Stimulated activated CD4-positive, alpha-beta T cell treated with anti-CD3 and anti-CD28 coated beads, TNF-alpha, amount 100 ng/mL, for 4 hours (primary cell): Measurements from ENCODE around the gene TTC7B.

Experiments
- DNase-seq, 3 experiments: peaks; one replicate each; pipeline ENCODE4 v3.0.0-alpha.2; 2020; ENCODE audit warnings: low read depth in 3 of 3

Gene TTC7B

DNA sequence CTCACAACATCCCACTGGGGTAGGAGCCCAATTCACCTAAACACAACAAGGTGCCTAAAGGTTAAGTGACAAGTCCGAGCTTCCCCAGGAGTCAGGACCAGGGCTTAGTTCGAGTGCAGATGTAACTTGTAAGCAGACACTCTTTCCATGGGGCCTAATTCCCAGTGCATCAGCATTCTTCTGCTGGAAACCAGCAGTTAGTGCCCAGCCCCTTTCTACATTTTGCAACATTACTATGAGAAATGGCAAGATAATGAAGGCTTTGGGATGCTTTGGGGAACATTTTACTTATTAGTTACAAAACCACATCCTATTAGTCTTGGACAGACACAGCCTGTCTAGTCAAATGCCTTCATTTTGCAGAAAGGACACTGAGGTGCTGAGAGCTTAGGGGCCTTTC lies 239.6 kb downstream of the TTC7B start:
- DNase-seq, result no peak

DNA sequence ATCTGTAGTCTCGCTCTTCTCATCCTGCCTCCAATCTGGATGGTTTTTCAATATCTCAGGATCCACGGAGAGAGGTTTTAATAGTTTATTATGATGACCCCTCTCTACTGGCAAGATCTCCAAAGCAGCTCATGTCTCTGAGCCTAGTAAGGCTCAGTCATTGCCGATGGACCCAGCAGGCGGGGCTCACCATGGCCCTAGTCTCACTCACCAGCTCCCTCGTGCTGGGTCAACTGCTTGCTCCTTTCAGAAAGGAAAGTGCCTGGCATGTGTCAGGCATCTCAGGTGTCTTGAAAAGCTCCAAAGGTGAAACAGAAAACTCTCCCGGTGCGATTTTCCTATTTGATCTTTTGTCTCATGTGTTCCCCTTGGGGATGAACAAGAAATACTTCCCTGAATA lies 240.4 kb downstream of the TTC7B start:
- DNase-seq, result no peak

DNA sequence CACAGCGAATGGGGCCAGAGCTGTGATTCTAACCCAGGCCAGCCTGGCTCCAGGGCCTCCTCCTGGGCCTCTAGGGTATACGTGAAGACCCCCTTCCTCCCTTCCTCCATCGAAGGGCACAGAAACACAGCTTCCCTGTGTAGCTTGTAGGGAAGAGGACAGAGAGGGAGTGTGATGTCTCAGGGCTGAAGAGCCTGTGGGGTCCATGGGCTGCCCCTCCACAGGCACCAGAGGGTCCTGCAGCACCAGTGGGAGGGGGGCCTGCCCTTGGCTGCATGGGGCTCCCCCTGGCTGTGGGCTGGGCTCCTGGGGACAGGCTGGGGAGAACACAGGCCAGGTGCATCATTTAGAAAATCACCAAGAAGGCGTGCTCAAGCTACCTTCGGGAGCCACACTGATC lies 240.9 kb downstream of the TTC7B start:
- DNase-seq, result no peak

DNA sequence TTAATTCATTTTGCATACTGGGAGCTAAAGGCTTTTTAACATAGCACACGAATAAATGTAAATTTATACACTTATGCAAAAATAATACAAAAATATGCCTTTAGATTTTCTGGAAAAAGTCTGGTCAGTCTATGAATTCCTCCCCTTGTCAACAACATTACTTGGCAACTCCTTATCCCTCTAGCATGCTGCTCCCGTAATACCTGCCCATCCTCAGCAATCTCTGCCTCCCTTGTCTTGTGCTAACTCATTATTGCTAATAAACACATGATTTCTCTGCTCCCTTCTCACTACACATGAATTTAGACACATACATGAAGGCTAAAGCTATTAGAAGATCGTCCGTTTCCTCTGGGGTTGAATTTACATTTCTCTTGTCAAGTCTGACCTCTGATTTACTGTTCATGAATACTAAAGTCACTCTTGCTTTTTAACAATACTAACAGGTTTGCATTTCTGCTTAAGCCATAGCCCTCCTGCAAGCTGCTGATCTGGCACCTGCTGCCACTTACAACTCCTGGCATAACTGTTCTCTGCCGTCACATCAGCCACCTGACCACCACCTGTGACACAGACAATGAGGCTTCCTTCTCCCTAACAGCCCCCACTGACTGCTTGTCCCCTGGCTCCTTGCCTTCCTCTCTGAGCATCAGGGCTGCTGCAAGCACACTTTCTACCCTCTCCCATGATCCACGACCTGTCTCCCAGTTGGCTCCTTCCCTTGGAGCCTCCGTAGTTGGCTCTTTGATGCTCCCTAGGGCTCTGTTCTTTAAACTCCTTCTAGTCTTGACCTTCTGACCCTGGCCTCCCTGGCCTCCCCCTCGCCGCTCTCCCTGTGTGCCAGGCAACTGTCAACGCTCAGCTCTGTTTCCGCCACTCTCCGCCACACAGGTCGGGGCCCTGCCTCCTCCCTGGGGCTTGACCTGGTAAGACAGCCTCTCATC lies 241.8 kb downstream of the TTC7B start:
- no peak for DNase-seq

DNA sequence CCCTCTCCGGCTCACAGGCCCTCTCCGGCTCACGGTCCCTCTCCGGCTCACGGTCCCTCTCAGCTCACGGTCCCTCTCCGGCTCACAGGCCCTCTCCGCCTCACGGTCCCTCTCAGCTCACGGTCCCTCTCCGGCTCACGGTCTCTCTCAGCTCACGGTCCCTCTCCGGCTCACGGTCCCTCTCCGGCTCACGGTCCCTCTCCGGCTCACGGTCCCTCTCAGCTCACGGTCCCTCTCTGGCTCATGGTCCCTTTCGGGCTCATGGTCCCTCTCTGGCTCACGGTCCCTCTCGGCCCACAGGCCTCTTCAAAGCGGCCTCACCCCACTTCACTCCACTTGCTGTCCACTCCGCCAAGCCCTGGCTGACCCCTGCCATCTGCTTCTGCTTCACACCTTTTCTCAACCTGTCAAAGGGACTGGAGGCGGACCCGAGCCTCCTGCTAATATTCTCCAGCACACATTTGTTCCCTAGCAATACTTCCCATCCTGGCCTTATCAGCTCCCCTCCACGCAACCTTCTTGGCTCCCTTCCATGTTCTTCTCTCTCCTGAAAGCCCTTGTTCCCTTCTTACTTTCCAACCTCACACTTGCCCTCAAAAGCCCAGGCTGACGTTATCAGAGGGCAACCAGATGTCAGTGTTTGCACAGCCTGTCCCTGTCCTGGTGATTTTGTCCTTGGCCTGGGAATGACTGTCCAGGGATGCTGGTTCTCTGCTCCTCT lies 242.7 kb downstream of the TTC7B start:
- DNase-seq, result no peak

DNA sequence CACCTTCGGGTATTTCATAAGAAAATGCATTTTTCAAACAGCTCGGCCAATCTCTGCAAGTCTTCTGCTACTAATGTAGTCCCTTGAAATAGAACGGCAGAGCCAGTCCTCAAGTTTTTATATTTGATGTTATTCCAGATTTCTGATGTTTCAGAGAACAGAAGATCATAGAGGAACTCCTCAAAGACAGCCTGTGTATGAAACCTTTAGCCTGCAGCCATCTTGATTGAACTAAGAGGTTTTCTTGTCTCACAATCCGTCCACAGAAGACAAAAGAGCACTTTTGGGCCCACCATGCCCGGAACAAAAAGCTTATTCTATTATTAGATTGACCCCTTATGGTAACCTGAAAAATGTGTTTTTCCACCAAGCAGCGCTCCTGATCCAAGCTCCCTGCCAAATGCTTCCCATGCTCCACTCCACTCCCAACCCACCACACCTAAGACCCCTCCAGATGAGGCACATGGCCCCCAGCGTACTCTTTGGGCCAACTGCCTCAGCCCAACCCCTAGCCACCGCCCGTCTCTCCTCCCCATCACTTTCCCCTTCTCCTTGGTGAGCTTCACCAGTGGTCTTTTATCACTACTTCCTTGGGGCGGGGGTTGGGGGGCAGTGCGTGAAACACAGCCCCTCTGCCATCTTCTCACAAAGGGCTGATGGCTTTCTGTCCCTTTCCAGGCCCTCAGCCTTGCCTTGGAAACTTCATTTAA lies 243.6 kb downstream of the TTC7B start:
- no peak for DNase-seq

DNA sequence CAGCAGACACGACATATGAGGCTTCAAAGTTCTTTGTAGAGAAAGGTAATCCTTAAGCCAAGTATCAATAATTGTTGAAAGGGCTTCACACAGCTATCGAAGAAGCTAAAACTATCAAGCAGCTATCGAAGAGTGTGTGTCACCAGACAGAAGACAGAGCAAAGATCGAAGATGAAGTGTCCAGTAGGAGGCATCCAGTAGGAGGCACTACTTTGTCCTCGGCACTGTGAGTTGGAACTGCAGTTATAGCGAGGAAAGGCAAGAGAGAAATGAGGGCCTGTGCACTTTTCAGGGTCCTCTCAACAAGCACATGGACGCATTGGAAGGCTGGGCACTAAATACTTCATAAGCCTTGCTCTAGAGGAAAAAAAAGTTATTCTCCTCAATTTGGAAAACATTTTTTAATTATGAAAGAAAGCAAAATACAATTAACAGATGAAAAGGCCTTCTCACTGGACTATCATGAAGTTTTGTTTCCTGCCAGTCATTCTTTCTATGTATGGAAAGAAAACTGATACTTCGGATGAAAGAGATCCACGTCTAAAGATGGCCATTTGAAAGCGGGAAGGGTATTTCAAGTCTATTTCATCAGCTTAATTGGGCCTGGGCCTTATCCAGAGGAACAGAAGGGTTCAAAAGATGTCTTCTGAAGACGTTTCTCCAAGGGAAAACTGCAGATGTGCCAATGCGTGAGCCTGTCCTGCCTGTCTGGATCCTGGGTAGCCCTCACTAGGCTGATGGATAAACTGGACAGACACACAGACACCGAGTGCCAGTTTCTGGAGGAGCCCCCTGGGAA lies 244.9 kb downstream of the TTC7B start:
- DNase-seq, result no peak

DNA sequence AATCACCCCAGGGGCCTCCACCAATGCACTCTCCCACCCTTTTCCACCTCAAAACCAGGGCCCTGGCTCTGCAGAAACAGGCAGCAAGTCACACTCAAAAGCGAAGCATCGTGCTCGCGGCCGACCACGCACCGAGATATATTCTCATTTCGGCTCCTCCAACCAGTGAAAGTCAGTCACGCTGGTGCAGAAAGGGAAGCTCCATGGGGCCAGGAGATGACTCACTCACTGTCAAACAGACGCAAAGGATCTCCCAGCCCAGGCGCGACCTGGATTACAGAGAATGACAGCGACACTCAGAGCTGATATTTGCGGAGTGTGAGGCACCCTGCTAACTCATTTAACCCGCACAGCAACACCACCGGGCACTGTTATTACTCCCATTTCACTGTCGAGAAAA lies 245.8 kb downstream of the TTC7B start:
- DNase-seq, result no peak

DNA sequence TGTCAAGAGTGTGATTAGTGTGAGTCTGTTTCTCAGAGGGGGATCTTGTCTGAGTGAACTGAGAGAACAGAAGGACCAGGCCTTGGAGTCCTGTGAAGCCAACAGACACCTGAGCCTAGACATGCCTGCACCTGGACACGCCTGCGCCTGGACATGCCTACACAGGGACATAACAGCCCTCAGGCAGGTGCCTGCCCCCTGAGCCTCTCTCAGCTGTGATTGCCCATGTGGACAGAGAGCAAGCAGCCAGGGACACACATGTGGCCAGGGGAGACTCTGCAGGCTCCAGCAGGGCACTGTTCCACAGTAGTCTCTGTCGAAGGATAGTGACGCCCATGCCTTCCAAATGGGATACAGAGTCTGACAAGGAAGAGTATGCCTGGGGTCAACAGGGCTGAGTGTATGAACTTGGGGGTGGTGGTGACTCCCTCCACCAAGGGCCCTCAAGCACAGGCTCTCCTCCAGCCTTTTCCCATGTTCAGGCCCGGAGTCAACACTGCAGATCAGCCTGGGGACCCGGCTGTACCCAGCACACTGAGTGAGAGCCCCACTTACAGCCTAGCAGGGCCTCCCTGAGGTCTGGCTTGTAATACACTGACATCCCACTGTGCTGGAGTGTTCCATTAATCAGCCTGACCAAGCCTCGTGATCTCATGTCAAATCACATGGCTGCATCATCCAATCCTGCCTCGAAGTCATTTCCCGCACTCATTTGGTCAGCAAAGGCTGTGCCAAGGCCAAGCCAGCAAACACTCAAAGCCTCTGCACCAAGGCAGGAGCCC lies 246.4 kb downstream of the TTC7B start:
- DNase-seq, result no peak

DNA sequence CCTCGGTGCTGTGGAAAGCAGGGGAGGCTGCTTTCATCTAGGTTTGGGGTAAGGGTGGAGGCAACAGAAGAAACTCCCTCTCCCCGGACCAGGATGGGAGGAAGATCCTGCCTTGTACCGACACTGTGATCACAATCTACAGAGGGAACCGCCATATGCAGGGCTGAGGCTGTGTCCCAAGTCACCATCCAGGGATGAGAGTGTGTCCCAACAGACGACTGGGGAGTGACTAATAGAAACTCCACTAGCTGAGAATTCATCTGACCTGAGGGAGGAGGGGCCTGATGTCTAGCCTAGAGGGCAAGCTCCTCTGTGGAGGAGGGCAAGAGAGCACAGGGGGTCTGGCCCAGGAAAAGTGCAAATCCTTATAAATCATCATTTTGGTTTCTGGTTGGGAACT lies 247.0 kb downstream of the TTC7B start:
- no peak for DNase-seq

DNA sequence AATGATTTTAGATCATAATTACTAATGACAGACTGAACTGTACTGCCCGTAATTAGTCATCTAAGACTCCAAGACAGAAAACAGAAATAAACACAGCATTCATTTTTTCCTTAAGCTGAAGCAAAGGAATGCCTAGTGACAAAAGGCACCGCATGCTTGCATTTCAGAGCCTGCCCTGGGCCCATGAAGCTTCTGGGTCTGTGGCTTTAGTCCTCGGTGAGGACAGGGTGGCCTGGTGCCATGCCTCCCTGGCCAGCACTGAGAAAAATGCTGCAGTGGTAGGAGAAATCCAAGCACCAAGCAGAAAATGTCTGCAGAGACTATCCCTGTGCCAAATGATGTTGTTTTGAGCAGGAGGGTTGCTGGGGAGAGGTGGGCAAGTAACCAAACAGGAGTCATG lies 247.8 kb downstream of the TTC7B start:
- no peak for DNase-seq

DNA sequence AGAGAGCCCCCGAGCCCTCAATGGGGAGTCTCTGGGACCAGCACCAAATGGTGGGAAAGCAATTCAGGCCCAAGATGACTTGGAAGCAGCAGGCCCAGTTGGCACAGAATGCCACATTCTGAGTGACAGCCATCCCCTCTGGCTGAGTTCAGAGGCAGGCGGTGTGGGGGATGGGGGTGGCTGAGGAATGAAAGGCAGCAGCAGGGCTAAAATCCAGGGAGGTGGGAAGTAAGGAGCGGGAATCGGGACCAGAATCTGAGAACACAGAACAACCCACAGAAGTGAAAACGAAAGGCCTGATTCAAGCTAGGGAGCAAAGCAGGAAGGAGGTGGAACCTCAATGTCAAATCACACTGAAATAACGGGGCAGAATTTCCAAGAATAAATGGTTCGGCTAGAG lies 248.2 kb downstream of the TTC7B start:
- DNase-seq, result no peak

DNA sequence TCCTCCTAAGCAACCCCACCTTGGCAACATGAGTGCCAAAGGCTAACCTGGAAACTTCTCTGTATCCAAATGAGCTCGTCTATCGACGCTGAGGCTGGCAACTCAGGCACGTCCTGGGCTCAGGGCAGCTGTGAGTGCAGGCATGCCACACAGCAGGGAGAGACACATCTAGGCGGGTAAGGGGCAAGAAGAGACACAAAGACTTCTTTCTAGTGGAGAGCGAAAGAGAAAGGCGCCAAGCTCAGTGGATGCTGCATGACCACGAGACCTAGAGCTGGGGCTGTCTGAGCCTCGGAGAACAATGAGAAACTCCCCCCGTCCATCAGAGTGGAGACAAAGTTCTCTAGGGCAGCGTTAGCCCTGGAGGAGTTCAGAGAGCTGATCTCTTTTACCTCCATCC lies 249.0 kb downstream of the TTC7B start:
- DNase-seq, result no peak

DNA sequence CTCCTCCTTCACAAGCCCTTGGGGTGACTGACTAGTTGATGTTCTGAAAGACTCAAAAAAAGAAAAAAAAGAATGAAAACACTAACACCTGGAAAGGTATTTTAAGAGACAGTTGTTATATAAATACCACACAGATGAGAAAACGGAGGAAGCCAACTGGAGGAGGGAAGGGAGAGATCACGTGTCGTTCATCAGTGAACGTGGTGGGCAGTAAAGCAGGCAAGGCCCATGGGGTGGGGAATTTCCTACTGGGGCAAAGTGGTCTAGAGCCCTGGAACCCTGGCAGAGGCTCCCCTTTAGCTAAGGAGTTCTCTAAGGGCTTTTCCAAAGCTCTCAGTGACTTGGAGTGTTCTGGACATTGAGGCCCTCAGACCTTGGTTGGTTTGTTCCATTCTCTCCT lies 249.7 kb downstream of the TTC7B start:
- no peak for DNase-seq

DNA sequence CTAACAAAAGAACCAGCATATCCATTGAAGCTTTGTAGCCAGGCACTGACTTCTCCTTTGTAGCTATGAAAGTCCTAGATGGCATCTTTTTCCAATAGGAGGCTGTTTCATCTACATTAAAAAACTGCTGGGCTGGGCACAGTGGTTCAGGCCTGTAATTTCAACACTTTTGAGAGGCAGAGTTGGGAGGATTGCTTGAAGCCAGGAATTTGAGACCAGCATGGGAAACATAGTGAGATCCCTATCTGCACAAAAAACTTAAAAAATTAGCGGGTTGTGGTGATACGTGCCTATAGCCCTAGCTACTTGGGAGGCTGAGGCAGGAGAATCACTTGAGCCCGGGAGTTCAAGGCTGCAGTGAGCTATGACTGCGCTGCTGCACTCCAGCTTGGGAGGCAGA lies 251.7 kb downstream of the TTC7B start:
- no peak for DNase-seq

DNA sequence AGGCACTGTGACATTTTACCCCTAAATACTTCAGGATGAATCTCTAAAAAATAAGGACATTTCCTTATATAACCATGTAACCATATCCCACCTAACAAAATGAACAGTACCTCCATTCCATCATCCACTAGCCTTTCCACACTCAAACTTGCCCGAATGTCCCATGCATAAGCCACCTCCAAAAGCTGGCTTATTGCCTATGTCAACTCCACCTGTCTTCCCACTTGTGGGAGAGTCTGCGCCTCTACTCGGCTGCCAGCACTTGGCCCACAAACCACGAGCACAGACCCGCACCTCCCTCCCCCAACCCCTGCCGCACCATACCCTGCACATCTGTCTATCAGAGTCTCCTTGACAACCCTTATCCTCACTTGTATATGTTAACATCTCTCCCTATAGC lies 253.6 kb downstream of the TTC7B start:
- no peak for DNase-seq

DNA sequence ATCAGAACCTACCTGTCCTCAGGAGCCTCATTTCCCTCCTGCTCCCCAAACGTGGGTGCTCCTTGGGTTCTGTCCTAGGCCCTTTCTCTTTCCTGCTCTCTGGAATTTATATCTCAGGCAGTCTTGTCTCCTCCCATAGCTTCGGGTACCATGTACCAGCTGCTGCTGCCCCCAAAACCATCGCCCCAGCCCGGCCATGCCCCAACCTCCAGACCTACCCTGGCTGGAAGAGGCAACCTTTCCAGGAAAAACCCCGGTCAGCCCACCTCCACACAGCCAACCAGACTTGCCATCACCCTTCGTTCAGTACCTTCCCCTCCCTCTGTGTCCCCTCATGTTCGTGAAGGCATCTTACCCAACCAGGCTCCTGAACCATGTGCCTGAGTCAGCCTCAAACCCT lies 254.3 kb downstream of the TTC7B start:
- no peak for DNase-seq

DNA sequence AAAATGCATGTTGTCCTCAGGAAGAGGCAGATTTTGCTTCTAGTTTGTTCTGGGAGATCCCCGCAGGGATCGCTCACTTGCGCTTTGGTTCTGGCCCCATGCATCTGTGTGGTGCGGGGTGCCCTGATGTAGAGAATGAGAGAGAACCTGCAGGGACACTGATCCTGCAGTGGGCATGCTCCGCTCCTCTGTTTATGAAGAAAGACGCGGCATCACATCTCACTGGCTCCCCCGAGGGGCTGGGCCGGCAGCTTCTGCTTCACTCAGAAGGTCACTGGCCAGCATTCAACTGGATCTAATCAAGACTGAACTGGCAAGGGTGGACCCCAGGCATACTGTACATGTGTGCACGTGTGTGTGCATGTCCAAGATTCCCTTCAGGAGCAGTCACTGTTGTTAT lies 255.2 kb downstream of the TTC7B start:
- no peak for DNase-seq

DNA sequence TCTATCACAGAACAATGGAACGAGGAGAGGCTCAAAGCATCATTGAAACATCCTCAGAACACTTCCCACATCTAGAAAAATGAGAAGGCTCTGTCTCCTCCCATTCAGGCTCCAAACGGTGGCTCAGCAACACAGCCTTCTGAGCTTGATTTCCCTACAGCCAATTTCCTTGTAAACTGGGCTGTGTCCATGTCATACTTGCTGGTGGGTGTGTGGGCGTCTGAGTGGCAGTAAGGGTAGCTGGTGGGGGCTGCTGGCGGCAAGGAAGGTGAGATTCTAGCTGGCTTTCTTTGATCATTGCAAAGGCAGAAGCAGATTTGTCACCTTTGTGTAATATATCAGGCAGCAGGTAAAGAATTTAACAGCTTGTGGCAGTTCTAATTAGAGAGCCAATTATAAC lies 255.7 kb downstream of the TTC7B start:
- no peak for DNase-seq

DNA sequence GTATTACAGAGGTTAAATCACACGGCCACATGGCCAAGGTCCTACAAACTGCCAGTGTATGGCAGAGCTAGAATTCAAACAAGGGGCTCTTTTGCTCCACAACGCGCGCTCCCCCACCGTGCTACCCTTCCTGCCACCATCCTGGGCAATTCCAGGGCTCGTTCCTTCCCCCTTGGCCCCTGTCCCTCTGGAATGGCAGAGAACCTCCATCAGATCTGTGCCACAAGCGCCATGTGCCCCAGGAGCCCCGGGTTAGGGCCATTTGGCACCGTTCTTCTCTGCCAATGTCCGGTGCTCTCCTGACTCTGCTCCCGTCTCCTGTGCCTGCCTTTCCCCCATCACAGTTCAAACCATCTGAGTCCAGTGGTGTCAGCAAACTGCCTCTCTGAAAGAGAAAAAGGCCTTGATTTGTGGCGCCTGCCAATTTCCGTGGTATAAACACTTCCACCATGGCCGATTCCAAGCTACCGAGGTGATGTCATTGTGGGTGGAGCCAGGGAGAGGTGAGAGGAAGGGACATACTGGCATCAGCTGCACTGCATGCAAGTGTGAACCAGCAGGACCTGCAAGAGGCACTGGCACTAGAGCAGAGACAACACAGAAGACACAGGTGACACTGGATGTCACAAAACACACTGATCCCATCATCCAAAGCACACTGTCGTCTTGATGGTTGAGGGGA lies 256.3 kb downstream of the TTC7B start:
- no peak for DNase-seq
